SK-N-SH (cell line): Measurements from ENCODE around the gene CCT2.

Experiments
- CHD2 ChIP-seq: fragments of 150-350 bp; IDR thresholded peaks from 2 replicates; pipeline ENCODE4 v1.6.1; 2018; ENCODE audit warnings: low read length; ENCODE audit not compliant: partially characterized antibody
- EZH2phosphoT487 ChIP-seq: fragments of 200-600 bp; sonication (generic); IDR thresholded peaks from 2 replicates; pipeline ENCODE4 v1.6.1; 2017; ENCODE audit warnings: low read depth, mixed run types, mild to moderate bottlenecking, antibody characterized with exemption, moderate library complexity, borderline replicate concordance
- GABPA ChIP-seq: IDR thresholded peaks from 2 replicates; pipeline ENCODE4 v1.4.0; 2012; ENCODE audit warnings: low read depth, mild to moderate bottlenecking
- JUND ChIP-seq: IDR thresholded peaks from 2 replicates; pipeline ENCODE4 v1.4.0; 2012
- POLR2AphosphoS5 ChIP-seq: IDR thresholded peaks from 2 replicates; pipeline ENCODE4 v1.6.1; 2012; ENCODE audit warnings: low read depth, low read length
- RCOR1 ChIP-seq: fragments of 150-350 bp; IDR thresholded peaks from 2 replicates; pipeline ENCODE4 v1.6.1; 2017; ENCODE audit warnings: antibody characterized with exemption, low read length
- RFX5 ChIP-seq: IDR thresholded peaks from 2 replicates; pipeline ENCODE4 v1.6.1; 2012; ENCODE audit warnings: mild to moderate bottlenecking, improper control_type of control experiment, low read length
- SIN3A ChIP-seq: IDR thresholded peaks from 2 replicates; pipeline ENCODE4 v1.6.1; 2012; ENCODE audit warnings: low read depth, mild to moderate bottlenecking, low read length, moderate library complexity, borderline replicate concordance
- TAF1 ChIP-seq: IDR thresholded peaks from 2 replicates; pipeline ENCODE4 v1.6.1; 2012; ENCODE audit warnings: low read depth, mild to moderate bottlenecking, low read length, moderate library complexity, borderline replicate concordance
- TCF12 ChIP-seq: IDR thresholded peaks from 2 replicates; pipeline ENCODE4 v1.4.0; 2012
- TF ChIP-seq, protein P1 (sequence below): fragments of 200-600 bp; sonication (generic); IDR thresholded peaks from 2 replicates; pipeline ENCODE4 v1.6.1; 2017; ENCODE audit warnings: antibody characterized with exemption, mild to moderate bottlenecking, moderate library complexity

DNA sequence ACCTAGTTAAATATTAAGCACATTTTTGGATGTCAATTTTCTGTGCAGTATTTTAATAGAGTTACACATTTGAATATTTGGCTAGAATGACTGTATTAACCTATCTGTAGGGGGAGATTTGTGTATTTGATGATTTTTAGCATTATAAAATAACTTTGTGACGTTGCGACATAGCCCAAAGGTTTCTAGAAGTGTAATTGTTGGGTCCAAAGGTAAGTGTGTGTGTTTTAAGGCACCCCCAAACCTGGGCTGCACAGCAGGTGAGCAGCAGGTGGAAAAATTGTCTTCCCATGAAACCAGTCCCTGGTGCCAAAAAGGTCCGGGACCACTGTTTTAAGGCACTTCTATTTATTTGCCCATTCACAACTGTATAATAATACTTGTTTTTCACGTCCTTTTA lies 3.3 kb downstream of the CCT2 start:
- TF ChIP-seq, protein P1, sequence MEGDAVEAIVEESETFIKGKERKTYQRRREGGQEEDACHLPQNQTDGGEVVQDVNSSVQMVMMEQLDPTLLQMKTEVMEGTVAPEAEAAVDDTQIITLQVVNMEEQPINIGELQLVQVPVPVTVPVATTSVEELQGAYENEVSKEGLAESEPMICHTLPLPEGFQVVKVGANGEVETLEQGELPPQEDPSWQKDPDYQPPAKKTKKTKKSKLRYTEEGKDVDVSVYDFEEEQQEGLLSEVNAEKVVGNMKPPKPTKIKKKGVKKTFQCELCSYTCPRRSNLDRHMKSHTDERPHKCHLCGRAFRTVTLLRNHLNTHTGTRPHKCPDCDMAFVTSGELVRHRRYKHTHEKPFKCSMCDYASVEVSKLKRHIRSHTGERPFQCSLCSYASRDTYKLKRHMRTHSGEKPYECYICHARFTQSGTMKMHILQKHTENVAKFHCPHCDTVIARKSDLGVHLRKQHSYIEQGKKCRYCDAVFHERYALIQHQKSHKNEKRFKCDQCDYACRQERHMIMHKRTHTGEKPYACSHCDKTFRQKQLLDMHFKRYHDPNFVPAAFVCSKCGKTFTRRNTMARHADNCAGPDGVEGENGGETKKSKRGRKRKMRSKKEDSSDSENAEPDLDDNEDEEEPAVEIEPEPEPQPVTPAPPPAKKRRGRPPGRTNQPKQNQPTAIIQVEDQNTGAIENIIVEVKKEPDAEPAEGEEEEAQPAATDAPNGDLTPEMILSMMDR = no peak
- TF ChIP-seq POLR2AphosphoS5 (no peak), RFX5 (no peak), TAF1 (no peak), SIN3A (no peak), EZH2phosphoT487 (no peak), TCF12 (no peak), CHD2 (no peak), RCOR1 (no peak), JUND (no peak), GABPA (no peak)
